ENCODE results near the gene OOSP2.

Gene OOSP2

GRCh38 chr11:60080535-60080934 lies 40.3 kb downstream of the OOSP2 start:
- DNase-seq (ENCODE audit: low read depth) = no peak

GRCh38 chr11:60084631-60085273 lies 44.5 kb downstream of the OOSP2 start:
- DNase-seq (ENCODE audit: low read depth) = no peak

GRCh38 chr11:60085909-60086308 lies 45.7 kb downstream of the OOSP2 start:
- no peak for DNase-seq (ENCODE audit: low read depth)

DNA sequence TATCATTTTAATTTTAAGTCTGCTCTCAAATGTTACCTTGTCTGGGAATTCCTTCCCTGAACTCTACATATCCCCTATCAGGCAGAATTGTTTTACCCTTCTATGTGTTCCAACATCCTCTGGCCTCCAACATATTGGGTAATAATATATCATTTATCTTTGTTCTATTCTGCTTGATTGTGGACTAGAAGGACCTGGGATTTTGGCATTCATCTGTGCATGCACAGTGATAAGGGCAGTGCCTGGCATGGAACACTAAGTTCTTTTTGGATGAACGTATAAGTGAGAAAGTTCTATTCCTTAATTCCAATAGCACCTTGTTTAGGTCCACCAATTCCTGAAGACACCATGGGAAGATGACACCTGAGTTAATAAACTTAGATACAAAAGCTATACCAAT lies 47.0 kb downstream of the OOSP2 start:
- DNase-seq (ENCODE audit: low read depth) = no peak

GRCh38 chr11:60088364-60088763 lies 48.2 kb downstream of the OOSP2 start, which contains the start of gene MS4A2:
TSS of gene MS4A2 (plus strand) at chr11:60088664. CDS start at chr11:60088766, 102 bp downstream.
- no peak for DNase-seq (ENCODE audit: low read depth)

- no peak for DNase-seq (ENCODE audit: low read depth)
These were observed 55.4 kb downstream of the OOSP2 start for GRCh38 chr11:60095477-60096120.

DNA sequence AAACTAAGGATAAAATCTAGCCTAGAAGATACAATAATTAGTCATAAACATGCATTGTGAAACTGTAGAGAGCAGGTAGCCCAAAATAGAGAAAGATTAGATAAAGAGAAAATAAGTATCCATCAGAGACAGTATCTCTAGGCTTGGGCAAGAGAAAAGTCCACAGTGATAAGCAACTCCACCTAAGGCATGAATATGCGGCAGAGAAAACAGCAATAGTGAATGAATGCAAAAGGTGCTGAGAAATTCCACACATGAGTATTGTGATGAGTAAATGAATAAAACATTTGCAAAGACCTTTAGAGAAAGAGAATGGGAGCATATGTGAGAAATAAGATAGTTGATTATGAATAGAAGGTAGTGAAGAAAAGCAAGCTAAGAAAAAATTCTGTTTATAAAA lies 57.0 kb downstream of the OOSP2 start:
- DNase-seq (ENCODE audit: low read depth) = no peak

Measured in stimulated activated CD8-positive, alpha-beta memory T cell treated with anti-CD3 and anti-CD28 coated beads, Interleukin-15, amount 100 ng/mL, for 24 hours (primary cell).